Thoracic aorta endothelial cell (primary cell): ENCODE data around the gene RPS4Y2. TPM values are rescaled to one million over a fixed set of nuclear protein-coding genes. Genes with fewer than 3 reads are reported as not detected.

ENCODE experiments used
- total RNA-seq: library from RNA; depleted of rRNA; stranded (reverse); fragments of >200 nt; gene quantifications from 2 replicates; pipeline ENCODE4 v1.2.3, GENCODE V29; 2012

RPS4Y2 gene
- not detected in 2 replicates for total RNA-seq

GRCh38 chrY:20755808-20756207 lies at the start of gene RPS4Y2:
TSS of gene RPS4Y2 (plus strand) at chrY:20756108. CDS start at chrY:20756164, 56 bp downstream.

Other genes starting within 250 kb of the RPS4Y2 start
- gene EIF1AY, start 180.3 kb upstream of the RPS4Y2 start, total RNA-seq = 33.2 TPM in 1 of 2 replicates, not detected in the other